Activated CD4-positive, alpha-beta T cell treated with anti-CD3 and anti-CD28 coated beads, Interleukin-2, amount 50 U/mL, for 16 hours (primary cell): ENCODE data around the gene KRT34.
"Not testable (repeated sequence)": the region's sequence is repeated elsewhere in the genome, so short reads cannot be mapped to it uniquely, and the experiment has no call there.

Source experiments
- DNase-seq: peaks from one replicate; pipeline ENCODE4 v3.0.0-alpha.2; 2020

Gene KRT34

GRCh38 chr17:41360296-41360995, 21.7 kb downstream of the KRT34 start:
- DNase-seq: no peak

GRCh38 chr17:41354536-41354935, 27.6 kb downstream of the KRT34 start:
- DNase-seq: no peak

GRCh38 chr17:41352597-41353366, 29.3 kb downstream of the KRT34 start:
- no peak for DNase-seq

GRCh38 chr17:41351177-41351576, 30.9 kb downstream of the KRT34 start:
- DNase-seq: no peak

GRCh38 chr17:41350381-41350878, 31.7 kb downstream of the KRT34 start, which contains the start of gene KRT33A:
TSS of gene KRT33A (minus strand) at chr17:41350828. CDS start at chr17:41350767, 61 bp downstream.
- DNase-seq: not testable (repeated sequence)

- no peak for DNase-seq
These were observed 34.0 kb downstream of the KRT34 start for GRCh38 chr17:41347869-41348760.

GRCh38 chr17:41346421-41346820, 35.7 kb downstream of the KRT34 start:
- DNase-seq: not testable (repeated sequence)

- DNase-seq: no peak
These were observed 36.1 kb downstream of the KRT34 start for GRCh38 chr17:41345992-41346391.

- DNase-seq: no peak
These were observed 39.1 kb downstream of the KRT34 start for GRCh38 chr17:41343029-41343428.

- peak; percentile 51 for DNase-seq
These were observed 40.9 kb downstream of the KRT34 start for GRCh38 chr17:41340934-41341861.

- no peak for DNase-seq
These were observed 41.6 kb downstream of the KRT34 start for GRCh38 chr17:41340494-41340893.

GRCh38 chr17:41339571-41340172, 42.4 kb downstream of the KRT34 start:
- no peak for DNase-seq

- DNase-seq: peak; percentile 54
These were observed 43.1 kb downstream of the KRT34 start for GRCh38 chr17:41338961-41339485.

- no peak for DNase-seq
These were observed 46.4 kb downstream of the KRT34 start for GRCh38 chr17:41335747-41336146.

- no peak for DNase-seq
These were observed 47.5 kb downstream of the KRT34 start for GRCh38 chr17:41334385-41335305.

GRCh38 chr17:41333836-41334235, 48.3 kb downstream of the KRT34 start:
- no peak for DNase-seq

GRCh38 chr17:41333098-41333497, 49.0 kb downstream of the KRT34 start:
- DNase-seq: no peak

GRCh38 chr17:41332239-41332638, 49.9 kb downstream of the KRT34 start:
- DNase-seq: no peak

- no peak for DNase-seq
These were observed 50.5 kb downstream of the KRT34 start for GRCh38 chr17:41331606-41332005.
